ENCODE measurements around the gene CYS1.

GRCh38 chr2:10048501-10049171 is 31.6 kb downstream of the CYS1 start:
- TF ChIP-seq EZH2phosphoT487 (IDR thresholded peaks at IDR 0.05) (no peak), EZH2 (IDR thresholded peaks at IDR 0.05) (no peak)
- TF ChIP-seq, protein P1, sequence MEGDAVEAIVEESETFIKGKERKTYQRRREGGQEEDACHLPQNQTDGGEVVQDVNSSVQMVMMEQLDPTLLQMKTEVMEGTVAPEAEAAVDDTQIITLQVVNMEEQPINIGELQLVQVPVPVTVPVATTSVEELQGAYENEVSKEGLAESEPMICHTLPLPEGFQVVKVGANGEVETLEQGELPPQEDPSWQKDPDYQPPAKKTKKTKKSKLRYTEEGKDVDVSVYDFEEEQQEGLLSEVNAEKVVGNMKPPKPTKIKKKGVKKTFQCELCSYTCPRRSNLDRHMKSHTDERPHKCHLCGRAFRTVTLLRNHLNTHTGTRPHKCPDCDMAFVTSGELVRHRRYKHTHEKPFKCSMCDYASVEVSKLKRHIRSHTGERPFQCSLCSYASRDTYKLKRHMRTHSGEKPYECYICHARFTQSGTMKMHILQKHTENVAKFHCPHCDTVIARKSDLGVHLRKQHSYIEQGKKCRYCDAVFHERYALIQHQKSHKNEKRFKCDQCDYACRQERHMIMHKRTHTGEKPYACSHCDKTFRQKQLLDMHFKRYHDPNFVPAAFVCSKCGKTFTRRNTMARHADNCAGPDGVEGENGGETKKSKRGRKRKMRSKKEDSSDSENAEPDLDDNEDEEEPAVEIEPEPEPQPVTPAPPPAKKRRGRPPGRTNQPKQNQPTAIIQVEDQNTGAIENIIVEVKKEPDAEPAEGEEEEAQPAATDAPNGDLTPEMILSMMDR (IDR thresholded peaks at IDR 0.05) = peak; percentile 73
